ENCODE data around the gene MRGPRX3. TPM values are rescaled to one million over a fixed set of nuclear protein-coding genes. Genes with fewer than 3 reads are reported as not detected.

MRGPRX3 gene
- total RNA-seq, 4 donors from 2014 or later: not detected

DNA sequence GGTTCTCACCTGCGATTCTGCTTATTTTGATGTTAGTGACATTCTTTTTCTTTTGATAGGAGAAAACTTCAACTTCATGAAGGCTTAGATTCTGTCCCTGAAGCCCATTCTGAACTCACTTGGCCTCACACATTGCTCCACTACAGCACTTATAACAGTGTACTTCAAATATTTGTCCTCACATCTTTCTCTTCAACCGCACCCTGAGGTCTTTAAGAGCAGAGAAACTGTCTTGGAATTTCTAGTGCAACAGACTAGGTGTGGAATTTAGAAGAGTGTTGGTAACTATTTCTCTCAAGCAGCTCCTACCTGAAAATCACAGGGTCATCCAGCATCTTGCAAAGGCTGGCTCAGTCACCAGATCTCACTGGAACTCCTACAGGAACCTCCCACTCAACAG lies 7.8 kb downstream of the MRGPRX3 start:
- TF ChIP-seq, protein P1, sequence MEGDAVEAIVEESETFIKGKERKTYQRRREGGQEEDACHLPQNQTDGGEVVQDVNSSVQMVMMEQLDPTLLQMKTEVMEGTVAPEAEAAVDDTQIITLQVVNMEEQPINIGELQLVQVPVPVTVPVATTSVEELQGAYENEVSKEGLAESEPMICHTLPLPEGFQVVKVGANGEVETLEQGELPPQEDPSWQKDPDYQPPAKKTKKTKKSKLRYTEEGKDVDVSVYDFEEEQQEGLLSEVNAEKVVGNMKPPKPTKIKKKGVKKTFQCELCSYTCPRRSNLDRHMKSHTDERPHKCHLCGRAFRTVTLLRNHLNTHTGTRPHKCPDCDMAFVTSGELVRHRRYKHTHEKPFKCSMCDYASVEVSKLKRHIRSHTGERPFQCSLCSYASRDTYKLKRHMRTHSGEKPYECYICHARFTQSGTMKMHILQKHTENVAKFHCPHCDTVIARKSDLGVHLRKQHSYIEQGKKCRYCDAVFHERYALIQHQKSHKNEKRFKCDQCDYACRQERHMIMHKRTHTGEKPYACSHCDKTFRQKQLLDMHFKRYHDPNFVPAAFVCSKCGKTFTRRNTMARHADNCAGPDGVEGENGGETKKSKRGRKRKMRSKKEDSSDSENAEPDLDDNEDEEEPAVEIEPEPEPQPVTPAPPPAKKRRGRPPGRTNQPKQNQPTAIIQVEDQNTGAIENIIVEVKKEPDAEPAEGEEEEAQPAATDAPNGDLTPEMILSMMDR (IDR thresholded peaks at IDR 0.05): no peak
- no peak for TF ChIP-seq POLR2A (IDR thresholded peaks at IDR 0.05)
- Histone ChIP-seq H3K27ac (no peak overlapping the region), H3K36me3 (no peaks in the 10 kb centered on the region), H3K27me3 (no peaks in the 10 kb centered on the region), H3K4me1 (no peaks in the 10 kb centered on the region), H3K4me3 (no peak overlapping the region), H3K9me3 (no peaks in the 10 kb centered on the region)
- DNase-seq: no peak

DNA sequence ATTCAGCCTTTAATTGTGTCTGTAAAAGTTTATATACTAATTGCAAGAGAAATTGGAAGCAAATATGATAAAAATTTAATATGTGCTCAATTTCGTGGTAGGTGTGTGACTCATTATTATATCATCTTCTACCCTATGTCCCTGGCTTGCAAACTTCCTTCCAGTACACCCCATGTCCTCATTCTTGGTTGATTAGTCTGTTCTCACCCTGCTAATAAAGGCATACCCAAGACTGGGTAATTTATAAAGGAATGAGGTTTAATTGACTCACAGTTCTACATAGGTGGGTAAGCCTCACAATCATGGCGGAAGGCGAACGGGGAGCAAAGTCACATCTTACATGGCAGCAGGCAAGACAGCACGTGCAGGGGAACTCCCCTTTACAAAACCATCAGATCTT lies 11.9 kb downstream of the MRGPRX3 start:
- Histone ChIP-seq H3K27me3 (no peaks in the 10 kb centered on the region), H3K36me3 (no peaks in the 10 kb centered on the region), H3K27ac (no peak overlapping the region), H3K4me3 (no peak overlapping the region), H3K4me1 (no peaks in the 10 kb centered on the region), H3K9me3 (no peaks in the 10 kb centered on the region)
- TF ChIP-seq, protein P1 (IDR thresholded peaks at IDR 0.05): no peak
- TF ChIP-seq POLR2A (IDR thresholded peaks at IDR 0.05): no peak
- DNase-seq: no peak

DNA sequence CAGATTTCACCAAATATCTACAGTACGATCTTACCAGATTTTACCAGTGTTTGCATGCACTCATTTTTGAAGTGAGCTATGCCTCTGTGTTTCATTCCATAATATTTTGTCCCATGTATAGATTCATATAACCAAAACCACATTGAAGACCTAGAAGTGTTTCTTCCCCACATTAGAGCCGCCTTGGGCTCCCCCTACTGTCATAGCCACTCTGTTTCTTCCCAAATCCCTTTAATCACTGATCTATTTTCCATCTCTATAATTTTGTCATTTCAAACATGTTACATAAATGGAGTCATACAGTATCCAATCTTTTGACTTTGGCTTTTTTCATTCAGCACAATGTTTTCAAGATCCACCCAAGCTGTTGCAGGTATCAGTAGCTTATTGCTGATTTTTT lies 12.7 kb downstream of the MRGPRX3 start:
- no peaks in the 10 kb centered on the region for H3K9me3 ChIP-seq
- no peak for TF ChIP-seq POLR2A (IDR thresholded peaks at IDR 0.05)
- TF ChIP-seq, protein P1 (IDR thresholded peaks at IDR 0.05): no peak
- no peaks in the 10 kb centered on the region for H3K27me3 ChIP-seq
- H3K4me3 ChIP-seq: no peak overlapping the region
- no peak for DNase-seq
- H3K4me1 ChIP-seq: no peaks in the 10 kb centered on the region
- H3K36me3 ChIP-seq: no peaks in the 10 kb centered on the region
- H3K27ac ChIP-seq: no peak overlapping the region

DNA sequence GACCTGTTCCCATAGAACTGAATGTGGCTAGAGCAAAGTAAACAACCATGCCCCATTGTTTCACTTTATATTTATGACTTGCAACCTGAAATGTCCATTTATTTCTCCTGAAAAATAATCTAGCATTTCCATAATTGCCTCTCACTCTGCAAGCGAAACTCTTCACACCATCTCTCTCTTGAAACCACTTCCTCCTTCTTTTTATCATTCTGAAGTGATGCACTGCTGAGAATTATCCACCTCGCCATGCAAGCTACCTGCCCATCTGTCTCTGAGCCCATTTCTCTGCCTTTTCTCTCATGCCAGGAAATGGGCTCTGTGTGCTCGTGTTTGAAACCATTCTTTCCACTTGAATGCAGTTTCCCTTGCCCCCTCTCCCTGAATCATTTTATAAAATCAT lies 13.5 kb downstream of the MRGPRX3 start:
- Histone ChIP-seq H3K36me3 (no peaks in the 10 kb centered on the region), H3K27me3 (no peaks in the 10 kb centered on the region), H3K27ac (no peak overlapping the region), H3K4me1 (no peaks in the 10 kb centered on the region), H3K9me3 (no peaks in the 10 kb centered on the region), H3K4me3 (no peak overlapping the region)
- TF ChIP-seq POLR2A (IDR thresholded peaks at IDR 0.05): no peak
- TF ChIP-seq, protein P1 (IDR thresholded peaks at IDR 0.05): no peak
- DNase-seq: no peak

DNA sequence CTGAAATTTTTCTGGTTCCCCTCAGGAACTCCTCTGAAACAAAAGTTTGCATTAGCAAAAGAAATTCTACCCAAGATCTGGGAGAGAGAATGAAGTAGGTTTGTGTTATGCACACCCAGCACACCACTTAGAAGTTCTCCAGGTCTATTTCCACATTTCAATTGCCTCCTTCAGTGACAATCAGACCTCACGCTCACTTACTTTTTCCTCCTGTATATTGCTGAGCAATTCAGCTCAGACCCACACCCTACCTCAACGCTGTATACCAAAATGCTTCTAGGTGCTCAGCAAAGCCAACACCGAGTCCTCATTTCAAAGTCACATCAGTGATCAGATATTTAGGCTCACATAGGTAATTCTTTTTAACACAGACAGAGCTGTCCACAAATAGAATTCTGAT lies 19.2 kb downstream of the MRGPRX3 start:
- no peak for DNase-seq
- no peaks in the 10 kb centered on the region for H3K36me3 ChIP-seq
- H3K4me1 ChIP-seq: no peaks in the 10 kb centered on the region
- no peak overlapping the region for H3K27ac ChIP-seq
- no peaks in the 10 kb centered on the region for H3K9me3 ChIP-seq
- TF ChIP-seq POLR2A (IDR thresholded peaks at IDR 0.05): no peak
- TF ChIP-seq, protein P1 (IDR thresholded peaks at IDR 0.05): no peak
- no peaks in the 10 kb centered on the region for H3K27me3 ChIP-seq
- H3K4me3 ChIP-seq: no peak overlapping the region

DNA sequence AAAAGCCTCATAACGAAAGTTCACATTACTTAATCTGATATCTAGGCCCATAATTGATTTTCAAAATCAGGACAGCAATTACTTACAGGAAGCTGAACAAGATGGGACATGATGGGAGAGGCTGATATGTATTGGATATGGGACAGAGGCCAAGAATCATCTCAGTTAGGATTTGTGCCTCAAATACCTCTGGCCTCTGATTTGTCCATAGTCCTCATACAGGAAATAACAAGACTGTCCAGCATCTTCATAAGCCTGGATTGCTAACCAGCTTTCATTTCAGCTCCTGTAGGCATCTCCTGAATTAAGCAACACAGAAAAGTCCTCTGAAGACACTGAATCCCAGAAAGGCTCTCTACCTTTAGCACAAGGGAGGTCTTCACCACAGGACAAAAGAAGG lies 36.0 kb downstream of the MRGPRX3 start:
- TF ChIP-seq, protein P1 (IDR thresholded peaks at IDR 0.05): no peak
- TF ChIP-seq POLR2A (IDR thresholded peaks at IDR 0.05): no peak
- H3K27ac ChIP-seq: no peak overlapping the region

More for the DNA sequence above, 36.0 kb downstream of the MRGPRX3 start:
- H3K27me3 ChIP-seq: no peaks in the 10 kb centered on the region
- no peaks in the 10 kb centered on the region for H3K36me3 ChIP-seq
- no peak overlapping the region for H3K4me3 ChIP-seq
- DNase-seq: no peak
- no peaks in the 10 kb centered on the region for H3K9me3 ChIP-seq
- no peaks in the 10 kb centered on the region for H3K4me1 ChIP-seq
